Measurements from ENCODE around the gene UNCX. TPM values are rescaled to one million over a fixed set of nuclear protein-coding genes. Genes with fewer than 3 reads are reported as not detected.

Gene UNCX
- total and polyA plus RNA-seq, 2 experiments from 2014 or later: not detected

GRCh38 chr7:1257221-1257620, 24.5 kb downstream of the UNCX start:
- H3F3A ChIP-seq (replicated peaks; ENCODE audit: low read depth): no peaks in the 10 kb centered on the region
- no peak overlapping the region for H3K27ac ChIP-seq (ENCODE audit: low read depth)
- H3K36me3 ChIP-seq (ENCODE audit: insufficient read depth): no peaks in the 10 kb centered on the region
- peaks cover 2% of the 10 kb centered on the region; the same call in 1 of the 3 replicates for H3K4me1 Mint-ChIP-seq
- H3K79me2 ChIP-seq (replicated peaks; ENCODE audit: insufficient read depth): no peaks in the 10 kb centered on the region
- no peak overlapping the region for H3K27ac Mint-ChIP-seq
- H3K4me1 ChIP-seq (ENCODE audit: insufficient read depth): no peaks in the 10 kb centered on the region
- H2AFZ ChIP-seq: no peak overlapping the region
- H3K4me2 ChIP-seq: no peak overlapping the region
- no peaks in the 10 kb centered on the region for H3K27me3 ChIP-seq (ENCODE audit: insufficient read depth)
- H4K20me1 ChIP-seq (replicated peaks; ENCODE audit: insufficient read depth): no peaks in the 10 kb centered on the region
- H3K4me3 Mint-ChIP-seq: no peak overlapping the region
- H3K4me3 ChIP-seq: no peak overlapping the region
- no peak for TF ChIP-seq EZH2 (IDR thresholded peaks at IDR 0.05; ENCODE audit: low read depth, unreplicated experiment)
- no peak for TF ChIP-seq NANOG (IDR thresholded peaks at IDR 0.05; ENCODE audit: borderline replicate concordance)
- TF ChIP-seq, protein P1, sequence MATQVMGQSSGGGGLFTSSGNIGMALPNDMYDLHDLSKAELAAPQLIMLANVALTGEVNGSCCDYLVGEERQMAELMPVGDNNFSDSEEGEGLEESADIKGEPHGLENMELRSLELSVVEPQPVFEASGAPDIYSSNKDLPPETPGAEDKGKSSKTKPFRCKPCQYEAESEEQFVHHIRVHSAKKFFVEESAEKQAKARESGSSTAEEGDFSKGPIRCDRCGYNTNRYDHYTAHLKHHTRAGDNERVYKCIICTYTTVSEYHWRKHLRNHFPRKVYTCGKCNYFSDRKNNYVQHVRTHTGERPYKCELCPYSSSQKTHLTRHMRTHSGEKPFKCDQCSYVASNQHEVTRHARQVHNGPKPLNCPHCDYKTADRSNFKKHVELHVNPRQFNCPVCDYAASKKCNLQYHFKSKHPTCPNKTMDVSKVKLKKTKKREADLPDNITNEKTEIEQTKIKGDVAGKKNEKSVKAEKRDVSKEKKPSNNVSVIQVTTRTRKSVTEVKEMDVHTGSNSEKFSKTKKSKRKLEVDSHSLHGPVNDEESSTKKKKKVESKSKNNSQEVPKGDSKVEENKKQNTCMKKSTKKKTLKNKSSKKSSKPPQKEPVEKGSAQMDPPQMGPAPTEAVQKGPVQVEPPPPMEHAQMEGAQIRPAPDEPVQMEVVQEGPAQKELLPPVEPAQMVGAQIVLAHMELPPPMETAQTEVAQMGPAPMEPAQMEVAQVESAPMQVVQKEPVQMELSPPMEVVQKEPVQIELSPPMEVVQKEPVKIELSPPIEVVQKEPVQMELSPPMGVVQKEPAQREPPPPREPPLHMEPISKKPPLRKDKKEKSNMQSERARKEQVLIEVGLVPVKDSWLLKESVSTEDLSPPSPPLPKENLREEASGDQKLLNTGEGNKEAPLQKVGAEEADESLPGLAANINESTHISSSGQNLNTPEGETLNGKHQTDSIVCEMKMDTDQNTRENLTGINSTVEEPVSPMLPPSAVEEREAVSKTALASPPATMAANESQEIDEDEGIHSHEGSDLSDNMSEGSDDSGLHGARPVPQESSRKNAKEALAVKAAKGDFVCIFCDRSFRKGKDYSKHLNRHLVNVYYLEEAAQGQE (IDR thresholded peaks at IDR 0.05; ENCODE audit: unreplicated experiment): no peak
- no peak for TF ChIP-seq CREB1 (CRISPR knock-in tag; IDR thresholded peaks at IDR 0.05; ENCODE audit: low read depth)
- TF ChIP-seq JUNB (IDR thresholded peaks at IDR 0.05; ENCODE audit: unreplicated experiment): no peak
- TF ChIP-seq, protein P2, sequence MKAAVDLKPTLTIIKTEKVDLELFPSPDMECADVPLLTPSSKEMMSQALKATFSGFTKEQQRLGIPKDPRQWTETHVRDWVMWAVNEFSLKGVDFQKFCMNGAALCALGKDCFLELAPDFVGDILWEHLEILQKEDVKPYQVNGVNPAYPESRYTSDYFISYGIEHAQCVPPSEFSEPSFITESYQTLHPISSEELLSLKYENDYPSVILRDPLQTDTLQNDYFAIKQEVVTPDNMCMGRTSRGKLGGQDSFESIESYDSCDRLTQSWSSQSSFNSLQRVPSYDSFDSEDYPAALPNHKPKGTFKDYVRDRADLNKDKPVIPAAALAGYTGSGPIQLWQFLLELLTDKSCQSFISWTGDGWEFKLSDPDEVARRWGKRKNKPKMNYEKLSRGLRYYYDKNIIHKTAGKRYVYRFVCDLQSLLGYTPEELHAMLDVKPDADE (IDR thresholded peaks at IDR 0.05): no peak
- no peak for TF ChIP-seq STAT1 (IDR thresholded peaks at IDR 0.05; ENCODE audit: unreplicated experiment)
- no peak for TF ChIP-seq CTCF (conservative IDR thresholded peaks at IDR 0.05; ENCODE audit: low read depth in 2 of 2)
- TF ChIP-seq, protein P3, sequence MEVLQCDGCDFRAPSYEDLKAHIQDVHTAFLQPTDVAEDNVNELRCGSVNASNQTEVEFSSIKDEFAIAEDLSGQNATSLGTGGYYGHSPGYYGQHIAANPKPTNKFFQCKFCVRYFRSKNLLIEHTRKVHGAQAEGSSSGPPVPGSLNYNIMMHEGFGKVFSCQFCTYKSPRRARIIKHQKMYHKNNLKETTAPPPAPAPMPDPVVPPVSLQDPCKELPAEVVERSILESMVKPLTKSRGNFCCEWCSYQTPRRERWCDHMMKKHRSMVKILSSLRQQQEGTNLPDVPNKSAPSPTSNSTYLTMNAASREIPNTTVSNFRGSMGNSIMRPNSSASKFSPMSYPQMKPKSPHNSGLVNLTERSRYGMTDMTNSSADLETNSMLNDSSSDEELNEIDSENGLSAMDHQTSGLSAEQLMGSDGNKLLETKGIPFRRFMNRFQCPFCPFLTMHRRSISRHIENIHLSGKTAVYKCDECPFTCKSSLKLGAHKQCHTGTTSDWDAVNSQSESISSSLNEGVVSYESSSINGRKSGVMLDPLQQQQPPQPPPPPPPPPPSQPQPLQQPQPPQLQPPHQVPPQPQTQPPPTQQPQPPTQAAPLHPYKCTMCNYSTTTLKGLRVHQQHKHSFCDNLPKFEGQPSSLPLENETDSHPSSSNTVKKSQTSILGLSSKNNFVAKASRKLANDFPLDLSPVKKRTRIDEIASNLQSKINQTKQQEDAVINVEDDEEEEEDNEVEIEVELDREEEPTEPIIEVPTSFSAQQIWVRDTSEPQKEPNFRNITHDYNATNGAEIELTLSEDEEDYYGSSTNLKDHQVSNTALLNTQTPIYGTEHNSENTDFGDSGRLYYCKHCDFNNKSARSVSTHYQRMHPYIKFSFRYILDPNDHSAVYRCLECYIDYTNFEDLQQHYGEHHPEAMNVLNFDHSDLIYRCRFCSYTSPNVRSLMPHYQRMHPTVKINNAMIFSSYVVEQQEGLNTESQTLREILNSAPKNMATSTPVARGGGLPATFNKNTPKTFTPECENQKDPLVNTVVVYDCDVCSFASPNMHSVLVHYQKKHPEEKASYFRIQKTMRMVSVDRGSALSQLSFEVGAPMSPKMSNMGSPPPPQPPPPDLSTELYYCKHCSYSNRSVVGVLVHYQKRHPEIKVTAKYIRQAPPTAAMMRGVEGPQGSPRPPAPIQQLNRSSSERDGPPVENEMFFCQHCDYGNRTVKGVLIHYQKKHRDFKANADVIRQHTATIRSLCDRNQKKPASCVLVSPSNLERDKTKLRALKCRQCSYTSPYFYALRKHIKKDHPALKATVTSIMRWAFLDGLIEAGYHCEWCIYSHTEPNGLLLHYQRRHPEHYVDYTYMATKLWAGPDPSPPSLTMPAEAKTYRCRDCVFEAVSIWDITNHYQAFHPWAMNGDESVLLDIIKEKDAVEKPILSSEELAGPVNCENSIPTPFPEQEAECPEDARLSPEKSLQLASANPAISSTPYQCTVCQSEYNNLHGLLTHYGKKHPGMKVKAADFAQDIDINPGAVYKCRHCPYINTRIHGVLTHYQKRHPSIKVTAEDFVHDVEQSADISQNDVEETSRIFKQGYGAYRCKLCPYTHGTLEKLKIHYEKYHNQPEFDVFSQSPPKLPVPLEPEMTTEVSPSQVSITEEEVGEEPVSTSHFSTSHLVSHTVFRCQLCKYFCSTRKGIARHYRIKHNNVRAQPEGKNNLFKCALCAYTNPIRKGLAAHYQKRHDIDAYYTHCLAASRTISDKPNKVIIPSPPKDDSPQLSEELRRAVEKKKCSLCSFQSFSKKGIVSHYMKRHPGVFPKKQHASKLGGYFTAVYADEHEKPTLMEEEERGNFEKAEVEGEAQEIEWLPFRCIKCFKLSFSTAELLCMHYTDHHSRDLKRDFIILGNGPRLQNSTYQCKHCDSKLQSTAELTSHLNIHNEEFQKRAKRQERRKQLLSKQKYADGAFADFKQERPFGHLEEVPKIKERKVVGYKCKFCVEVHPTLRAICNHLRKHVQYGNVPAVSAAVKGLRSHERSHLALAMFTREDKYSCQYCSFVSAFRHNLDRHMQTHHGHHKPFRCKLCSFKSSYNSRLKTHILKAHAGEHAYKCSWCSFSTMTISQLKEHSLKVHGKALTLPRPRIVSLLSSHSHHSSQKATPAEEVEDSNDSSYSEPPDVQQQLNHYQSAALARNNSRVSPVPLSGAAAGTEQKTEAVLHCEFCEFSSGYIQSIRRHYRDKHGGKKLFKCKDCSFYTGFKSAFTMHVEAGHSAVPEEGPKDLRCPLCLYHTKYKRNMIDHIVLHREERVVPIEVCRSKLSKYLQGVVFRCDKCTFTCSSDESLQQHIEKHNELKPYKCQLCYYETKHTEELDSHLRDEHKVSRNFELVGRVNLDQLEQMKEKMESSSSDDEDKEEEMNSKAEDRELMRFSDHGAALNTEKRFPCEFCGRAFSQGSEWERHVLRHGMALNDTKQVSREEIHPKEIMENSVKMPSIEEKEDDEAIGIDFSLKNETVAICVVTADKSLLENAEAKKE (CRISPR knock-in tag; IDR thresholded peaks at IDR 0.05): no peak
- no peak for TF ChIP-seq ZNF114 (CRISPR knock-in tag; IDR thresholded peaks at IDR 0.05)
- ATAC-seq (no peak), DNase-seq (ENCODE audit: low spot score) (no peak)
- no peaks in the 10 kb centered on the region for H3K9me2 ChIP-seq (ENCODE audit: insufficient read depth)
- no peaks in the 10 kb centered on the region; the same call in 2 of the 3 replicates for H3K9me3 Mint-ChIP-seq
- no peaks in the 10 kb centered on the region for H3K36me3 Mint-ChIP-seq (ENCODE audit: low read depth)
- peaks cover 3% of the 10 kb centered on the region for H3K27me3 Mint-ChIP-seq (ENCODE audit: insufficient read depth, low read depth, poor library complexity)
